ENCODE results near the gene EVA1C. TPM values are rescaled to one million over a fixed set of nuclear protein-coding genes. Genes with fewer than 3 reads are reported as not detected.
"Not testable (repeated sequence)": the region's sequence is repeated elsewhere in the genome, so short reads cannot be mapped to it uniquely, and the experiment has no call there.

The EVA1C gene
- total RNA-seq, 1 experiment from 2014 or later, result 29.3 TPM

- Histone ChIP-seq H3K4me1 (ENCODE audit: control insufficient read depth in 1 of 2, insufficient read depth in 2 of 2, low read length in 2 of 2) (no peaks in the 10 kb centered on the region), H3K9me3 (ENCODE audit: control insufficient read depth in 1 of 2, insufficient read depth in 1 of 2, low read depth in 1 of 2, low read length in 2 of 2) (no peaks in the 10 kb centered on the region), H3K4me3 (replicated peaks in 1 of 2; ENCODE audit: low read depth in 1 of 2, low read length in 2 of 2) (no peak overlapping the region), H3K36me3 (ENCODE audit: control insufficient read depth in 1 of 2, insufficient read depth in 2 of 2, low read length in 2 of 2) (peaks cover 0 to 21% of the 10 kb centered on the region in 2 experiments; a peak in 1 of 4 replicates), H4K20me1 (ENCODE audit: insufficient read depth) (no peaks in the 10 kb centered on the region), H3K27ac (ENCODE audit: low read depth, low read length) (no peak overlapping the region), H3K27me3 (ENCODE audit: insufficient read depth, low read length) (no peaks in the 10 kb centered on the region), H2AFZ (ENCODE audit: low read depth, low read length, poor library complexity, severe bottlenecking) (no peak overlapping the region), H3K9me2 (ENCODE audit: insufficient read depth) (no peaks in the 10 kb centered on the region), H3K4me2 (ENCODE audit: low read length) (no peak overlapping the region), H3K9ac (ENCODE audit: low read length) (no peak overlapping the region), H3K79me2 (ENCODE audit: insufficient read depth, low read length) (no peaks in the 10 kb centered on the region)
- no TSS peak for BruUV-seq (replicated peaks)
- TF ChIP-seq ZBTB33 (IDR thresholded peaks at IDR 0.05; ENCODE audit: extremely low read depth, insufficient replicate concordance, low read length), result no peak
- TF ChIP-seq CBX3 (IDR thresholded peaks at IDR 0.05; ENCODE audit: low read depth), result no peak
- TF ChIP-seq MAX (IDR thresholded peaks at IDR 0.05), result no peak
- TF ChIP-seq SRF (IDR thresholded peaks at IDR 0.05; ENCODE audit: low read depth), result no peak
- TF ChIP-seq ZFX (IDR thresholded peaks at IDR 0.05), result no peak
- TF ChIP-seq YY1 (IDR thresholded peaks at IDR 0.05; ENCODE audit: extremely low read depth, insufficient replicate concordance, low read depth, low read length), result no peak
- TF ChIP-seq EGR1 (IDR thresholded peaks at IDR 0.05; ENCODE audit: low read depth), result no peak
- no peak for TF ChIP-seq TCF7L2 (IDR thresholded peaks at IDR 0.05; ENCODE audit: borderline replicate concordance, extremely low read depth, insufficient read depth, insufficient read length)
- TF ChIP-seq EZH2phosphoT487 (IDR thresholded peaks at IDR 0.05; ENCODE audit: borderline replicate concordance), result no peak
- TF ChIP-seq ATF3 (IDR thresholded peaks at IDR 0.05), result no peak
- ChIA-PET POLR2A (no interaction called here), RAD21 (ENCODE audit: low non-redundant PET in 1 of 2, low total read pairs in 2 of 2, uncharacterized antibody in 2 of 2, unreplicated experiment in 2 of 2) (no interaction called here), CTCF (no interaction called here)
- intact Hi-C loops (cut with micrococcal nuclease), result no loop called here
- ATAC-seq (no peak), DNase-seq (ENCODE audit: low read depth, low spot score) (no peak)
Measured at GRCh38 chr21:32507342-32507919, 94.9 kb downstream of the EVA1C start.

- intact Hi-C loops (cut with micrococcal nuclease); CTCF ChIA-PET; ATAC-seq; H3K4me1 ChIP-seq (ENCODE audit: control insufficient read depth in 1 of 2, insufficient read depth in 2 of 2, low read length in 2 of 2); H3K27me3 ChIP-seq (ENCODE audit: insufficient read depth, low read length); H3K9me2 ChIP-seq (ENCODE audit: insufficient read depth); POLR2A ChIA-PET; H3K79me2 ChIP-seq (ENCODE audit: insufficient read depth, low read length); H2AFZ ChIP-seq (ENCODE audit: low read depth, low read length, poor library complexity, severe bottlenecking); H3K9me3 ChIP-seq (ENCODE audit: control insufficient read depth in 1 of 2, insufficient read depth in 1 of 2, low read depth in 1 of 2, low read length in 2 of 2); BruUV-seq (replicated peaks); H3K27ac ChIP-seq (ENCODE audit: low read depth, low read length); DNase-seq (ENCODE audit: low read depth, low spot score); H3K9ac ChIP-seq (ENCODE audit: low read length); H3K4me3 ChIP-seq (replicated peaks in 1 of 2; ENCODE audit: low read depth in 1 of 2, low read length in 2 of 2); H3K4me2 ChIP-seq (ENCODE audit: low read length); H4K20me1 ChIP-seq (ENCODE audit: insufficient read depth); RAD21 ChIA-PET (ENCODE audit: low non-redundant PET in 1 of 2, low total read pairs in 2 of 2, uncharacterized antibody in 2 of 2, unreplicated experiment in 2 of 2): not testable (repeated sequence)
- H3K36me3 ChIP-seq (ENCODE audit: control insufficient read depth in 1 of 2, insufficient read depth in 2 of 2, low read length in 2 of 2), result peaks cover 0 to 21% of the 10 kb centered on the region in 2 experiments; a peak in 1 of 4 replicates
Measured at GRCh38 chr21:32508036-32508435, 95.5 kb downstream of the EVA1C start.

Measured in HCT116 (cell line).